NOMO-1 treated with DMSO at 0.1 percent for 48 hours (cell line): ENCODE results near the gene ARHGAP26.
"Not testable (repeated sequence)": the region's sequence is repeated elsewhere in the genome, so short reads cannot be mapped to it uniquely, and the experiment has no call there.

Experiments
- DNase-seq: peaks from one replicate; lab custom pipeline; 2025; ENCODE audit not compliant: unreplicated experiment; lab: John Stamatoyannopoulos, UW

Gene ARHGAP26

GRCh38 chr5:142926549-142926948, 156.4 kb downstream of the ARHGAP26 start:
- DNase-seq = no peak

- not testable (repeated sequence) for DNase-seq
These were observed 158.8 kb downstream of the ARHGAP26 start for GRCh38 chr5:142928999-142929398.

GRCh38 chr5:142929587-142929986, 159.4 kb downstream of the ARHGAP26 start:
- DNase-seq = no peak

GRCh38 chr5:142930395-142931110, 160.4 kb downstream of the ARHGAP26 start:
- DNase-seq = no peak

GRCh38 chr5:142931896-142932686, 161.9 kb downstream of the ARHGAP26 start:
- DNase-seq = no peak

GRCh38 chr5:142934051-142934762, 164.0 kb downstream of the ARHGAP26 start:
- no peak for DNase-seq

GRCh38 chr5:142935014-142935413, 164.8 kb downstream of the ARHGAP26 start:
- DNase-seq = peak; percentile 34

- DNase-seq = no peak
These were observed 167.2 kb downstream of the ARHGAP26 start for GRCh38 chr5:142937374-142937773.

- no peak for DNase-seq
These were observed 168.2 kb downstream of the ARHGAP26 start for GRCh38 chr5:142938266-142938880.

- DNase-seq = peak; percentile 41
These were observed 168.8 kb downstream of the ARHGAP26 start for GRCh38 chr5:142939006-142939405.

GRCh38 chr5:142939884-142940283, 169.7 kb downstream of the ARHGAP26 start:
- DNase-seq = no peak

GRCh38 chr5:142941245-142941644, 171.1 kb downstream of the ARHGAP26 start:
- DNase-seq = no peak

GRCh38 chr5:142942901-142943300, 172.7 kb downstream of the ARHGAP26 start:
- DNase-seq = no peak

- DNase-seq = no peak
These were observed 174.0 kb downstream of the ARHGAP26 start for GRCh38 chr5:142944140-142944539.

GRCh38 chr5:142945321-142945720, 175.1 kb downstream of the ARHGAP26 start:
- no peak for DNase-seq

GRCh38 chr5:142945845-142946244, 175.7 kb downstream of the ARHGAP26 start:
- no peak for DNase-seq

- DNase-seq = no peak
These were observed 176.6 kb downstream of the ARHGAP26 start for GRCh38 chr5:142946547-142947426.

- no peak for DNase-seq
These were observed 177.2 kb downstream of the ARHGAP26 start for GRCh38 chr5:142947427-142947709.

GRCh38 chr5:142952229-142952628, 182.1 kb downstream of the ARHGAP26 start:
- no peak for DNase-seq

- not testable (repeated sequence) for DNase-seq
These were observed 182.7 kb downstream of the ARHGAP26 start for GRCh38 chr5:142952871-142953270.
